Stimulated activated CD8-positive, alpha-beta memory T cell treated with anti-CD3 and anti-CD28 coated beads, Interleukin-15, amount 100 ng/mL, for 24 hours (primary cell): ENCODE measurements around the gene RRH.

Source experiments
- DNase-seq: peaks from one replicate; pipeline ENCODE4 v3.0.0-alpha.2; 2020; ENCODE audit warnings: low read depth

The RRH gene

DNA sequence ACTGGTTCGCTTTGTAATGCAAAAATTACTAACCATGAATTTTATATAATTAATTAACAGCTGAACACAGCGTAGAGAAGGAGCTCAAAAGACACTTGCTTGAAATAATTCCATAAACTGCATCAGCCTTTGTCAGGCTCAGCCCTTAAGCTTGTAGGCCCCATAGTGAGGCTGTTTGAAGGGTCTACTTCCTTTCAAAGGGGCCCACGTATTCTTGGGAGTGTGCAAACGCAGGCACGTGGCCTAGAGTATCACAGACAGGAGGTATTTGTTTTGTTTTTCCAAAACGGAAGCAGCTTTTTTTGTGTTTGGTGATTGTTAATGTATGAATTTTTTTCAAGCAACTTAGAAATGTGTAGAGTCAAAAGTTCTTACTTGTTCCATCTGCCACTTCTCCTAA lies 59.3 kb downstream of the RRH start:
- no peak for DNase-seq

DNA sequence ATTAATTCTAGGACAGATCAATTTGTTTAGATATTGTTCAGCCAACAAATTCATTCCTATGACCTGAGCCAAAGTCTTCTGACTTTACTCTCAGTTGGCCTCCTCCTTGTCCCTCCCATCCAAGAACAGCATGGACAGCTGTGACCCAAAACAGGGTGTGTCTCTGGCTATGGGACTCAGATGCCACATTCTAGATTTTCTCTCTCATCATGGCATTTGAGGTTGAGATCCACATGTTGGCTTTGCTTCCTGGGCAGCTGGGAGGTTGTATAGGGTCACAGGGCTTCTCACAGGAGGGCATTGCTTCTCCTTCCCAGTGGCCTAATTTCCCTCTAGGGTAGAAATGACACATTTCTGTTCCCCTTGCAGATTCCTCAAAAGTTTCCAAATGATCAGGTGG lies 62.3 kb downstream of the RRH start:
- DNase-seq: no peak
